WTC11 (cell line): ENCODE data around the gene ELMO1. TPM values are rescaled to one million over a fixed set of nuclear protein-coding genes. Genes with fewer than 3 reads are reported as not detected.
A peak's percentile ranks its signal among the peaks of the same experiment; 100 is the strongest.

Source experiments
- ATAC-seq: fragments of 200-7000 bp; cut with Tn5 transposase; 2 replicates; pipeline ENCODE4 v1.10.0; 2021; ENCODE audit warnings: mild to moderate bottlenecking, moderate library complexity
- CTCF ChIA-PET: fragments of 300-600 bp; sonication (Branson Sonifier 250); formaldehyde crosslinking; loops from one replicate; lab custom pipeline; 2021; ENCODE audit warnings: antibody characterized with exemption; lab: Charles Lee
- POLR2A ChIA-PET: fragments of 350-600 bp; sonication (Branson Sonifier 250); formaldehyde crosslinking; loops from one replicate; lab custom pipeline; 2021; ENCODE audit warnings: antibody characterized with exemption; lab: Charles Lee
- DNase-seq: peaks from one replicate; pipeline ENCODE4 v3.0.0; 2021; ENCODE audit warnings: low spot score
- H3K27ac Mint-ChIP-seq: 2 replicates; pipeline ENCODE4 v1.8.0; 2021; ENCODE audit warnings: mixed read lengths
- H3K27me3 Mint-ChIP-seq: 2 replicates; pipeline ENCODE4 v1.8.0; 2021; ENCODE audit warnings: low read depth, mild to moderate bottlenecking, moderate library complexity, mixed read lengths
- H3K36me3 Mint-ChIP-seq: 2 replicates; pipeline ENCODE4 v1.8.0; 2021; ENCODE audit warnings: mixed read lengths
- H3K4me1 Mint-ChIP-seq: 2 replicates; pipeline ENCODE4 v1.8.0; 2022; ENCODE audit warnings: mixed read lengths
- H3K4me3 Mint-ChIP-seq: 2 replicates; pipeline ENCODE4 v1.8.0; 2021; ENCODE audit warnings: mild to moderate bottlenecking, moderate library complexity, mixed read lengths
- H3K9me3 Mint-ChIP-seq: 2 replicates; pipeline ENCODE4 v1.8.0; 2021; ENCODE audit warnings: mixed read lengths
- ETV6 ChIP-seq: sonication (generic); formaldehyde crosslinking; IDR thresholded peaks from 2 replicates; pipeline ENCODE4 v1.8.1; 2022; ENCODE audit warnings: mild to moderate bottlenecking, missing genetic modification reagents
- FOXK1 ChIP-seq: sonication (generic); formaldehyde crosslinking; IDR thresholded peaks from 2 replicates; pipeline ENCODE4 v1.8.0; 2022; ENCODE audit warnings: mild to moderate bottlenecking, moderate library complexity, missing genetic modification reagents
- FOXP1 ChIP-seq: sonication (generic); formaldehyde crosslinking; IDR thresholded peaks from 2 replicates; pipeline ENCODE4 v1.8.0; 2022; ENCODE audit warnings: missing genetic modification reagents, mild to moderate bottlenecking, moderate library complexity, borderline replicate concordance
- JUN ChIP-seq: sonication (generic); formaldehyde crosslinking; IDR thresholded peaks from 2 replicates; pipeline ENCODE4 v1.8.0; 2023; ENCODE audit warnings: mild to moderate bottlenecking, missing genetic modification reagents
- NFYB ChIP-seq: sonication (generic); formaldehyde crosslinking; conservative IDR thresholded peaks from 2 replicates; pipeline ENCODE4 v1.8.0; 2022; ENCODE audit warnings: low read depth, missing genetic modification reagents
- SOX15 ChIP-seq: fragments of 250-450 bp; sonication (Bioruptor Pico); IDR thresholded peaks from 2 replicates; pipeline ENCODE4 v1.9.0; 2021; ENCODE audit warnings: mild to moderate bottlenecking
- SP1 ChIP-seq: sonication (generic); formaldehyde crosslinking; conservative IDR thresholded peaks from 2 replicates; pipeline ENCODE4 v1.8.1; 2022; ENCODE audit warnings: missing genetic modification reagents
- TEAD1 ChIP-seq: sonication (generic); formaldehyde crosslinking; IDR thresholded peaks from 2 replicates; pipeline ENCODE4 v1.8.0; 2022; ENCODE audit warnings: mild to moderate bottlenecking, missing genetic modification reagents
- ZNF121 ChIP-seq: sonication (generic); formaldehyde crosslinking; IDR thresholded peaks from 2 replicates; pipeline ENCODE4 v1.8.0; 2023; ENCODE audit warnings: missing genetic modification reagents
- ZNF232 ChIP-seq: sonication (generic); formaldehyde crosslinking; IDR thresholded peaks from 2 replicates; pipeline ENCODE4 v1.8.0; 2022; ENCODE audit warnings: mild to moderate bottlenecking, missing genetic modification reagents
- total RNA-seq: library from RNA; stranded (reverse); gene quantifications from 3 replicates; pipeline ENCODE4 v1.2.3, GENCODE V29; 2021
- TF ChIP-seq, protein P1 (sequence below): sonication (generic); formaldehyde crosslinking; IDR thresholded peaks from 2 replicates; pipeline ENCODE4 v1.8.0; 2022; ENCODE audit warnings: mild to moderate bottlenecking, missing genetic modification reagents
- TF ChIP-seq, protein P2 (sequence below): sonication (generic); formaldehyde crosslinking; IDR thresholded peaks from 2 replicates; pipeline ENCODE4 v1.8.1; 2022; ENCODE audit warnings: low read depth, mild to moderate bottlenecking, moderate library complexity, missing genetic modification reagents, borderline replicate concordance
- TF ChIP-seq, protein P3 (sequence below): fragments of 250-450 bp; sonication (Bioruptor Pico); IDR thresholded peaks from 2 replicates; pipeline ENCODE4 v1.8.0; 2021; ENCODE audit warnings: mild to moderate bottlenecking
- TF ChIP-seq, protein P4 (sequence below): sonication (generic); formaldehyde crosslinking; IDR thresholded peaks from 2 replicates; pipeline ENCODE4 v1.8.0; 2022; ENCODE audit warnings: mild to moderate bottlenecking, missing genetic modification reagents
- TF ChIP-seq, protein P5 (sequence below): sonication (generic); formaldehyde crosslinking; conservative IDR thresholded peaks from 2 replicates; pipeline ENCODE4 v1.8.1; 2022; ENCODE audit warnings: mild to moderate bottlenecking, missing genetic modification reagents
- TF ChIP-seq, protein P6 (sequence below): sonication (generic); formaldehyde crosslinking; IDR thresholded peaks from 2 replicates; pipeline ENCODE4 v1.8.1; 2023; ENCODE audit warnings: mild to moderate bottlenecking, missing genetic modification reagents, moderate library complexity
- TF ChIP-seq, protein P7 (sequence below): sonication (generic); formaldehyde crosslinking; IDR thresholded peaks from 2 replicates; pipeline ENCODE4 v1.8.0; 2022; ENCODE audit warnings: mild to moderate bottlenecking, missing genetic modification reagents
- TF ChIP-seq, protein P8 (sequence below): sonication (generic); formaldehyde crosslinking; IDR thresholded peaks from 2 replicates; pipeline ENCODE4 v1.8.1; 2022; ENCODE audit warnings: low read depth, missing genetic modification reagents, borderline replicate concordance
- TF ChIP-seq, protein P9 (sequence below): sonication (generic); formaldehyde crosslinking; IDR thresholded peaks from 2 replicates; pipeline ENCODE4 v1.8.0; 2023; ENCODE audit warnings: missing genetic modification reagents
- TF ChIP-seq, protein P10 (sequence below): sonication (generic); formaldehyde crosslinking; IDR thresholded peaks from 2 replicates; pipeline ENCODE4 v1.8.1; 2022; ENCODE audit warnings: mild to moderate bottlenecking, moderate library complexity, missing genetic modification reagents
- TF ChIP-seq, protein P11 (sequence below): sonication (generic); formaldehyde crosslinking; IDR thresholded peaks from 2 replicates; pipeline ENCODE4 v1.8.1; 2023; ENCODE audit warnings: mild to moderate bottlenecking, missing genetic modification reagents

Gene ELMO1
- total RNA-seq, 1 experiment from 2014 or later: 19.4 TPM

DNA sequence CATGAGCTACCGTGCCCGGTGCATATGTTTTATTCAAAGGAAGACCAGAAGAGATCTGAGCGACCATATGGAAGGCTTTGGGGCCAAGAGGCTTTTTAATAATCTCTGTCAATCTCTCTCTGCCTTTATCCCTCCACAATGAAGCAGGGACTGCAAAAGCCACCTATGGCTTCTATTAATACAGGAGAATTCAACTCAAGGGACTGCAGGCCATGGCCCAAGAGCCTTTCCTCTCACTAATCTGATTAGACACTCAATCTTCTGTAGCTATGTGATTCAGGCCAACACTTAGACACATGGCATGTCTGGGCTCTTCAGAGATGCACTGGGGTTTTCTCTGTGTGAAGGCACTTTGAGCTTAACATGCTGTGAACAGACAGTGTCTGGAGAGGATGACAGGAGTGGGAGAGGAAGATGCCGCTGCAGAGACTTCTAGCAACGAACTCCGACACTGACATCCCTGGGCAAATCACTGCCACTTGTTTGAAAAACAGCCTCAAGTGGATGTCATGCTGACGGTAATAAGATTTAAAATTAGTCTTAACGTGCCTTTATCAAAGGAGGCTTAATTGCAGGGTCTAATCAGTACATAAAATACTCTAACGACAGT lies 609.9 kb downstream of the ELMO1 start:
- H3K9me3 Mint-ChIP-seq: peaks cover 13% of the 10 kb centered on the region
- DNase-seq (no peak), ATAC-seq (no peak)
- H3K4me1 Mint-ChIP-seq: peaks cover 3% of the 10 kb centered on the region
- H3K36me3 Mint-ChIP-seq: no peaks in the 10 kb centered on the region
- CTCF ChIA-PET: no interaction called here
- no peak overlapping the region for H3K4me3 Mint-ChIP-seq
- POLR2A ChIA-PET: no interaction called here
- TF ChIP-seq TEAD1 (no peak), FOXP1 (CRISPR knock-in tag) (no peak), NFYB (CRISPR knock-in tag) (no peak), SP1 (CRISPR knock-in tag) (no peak), ZNF232 (CRISPR knock-in tag) (no peak), FOXK1 (CRISPR knock-in tag) (no peak), ETV6 (CRISPR knock-in tag) (no peak)
- TF ChIP-seq, protein P1, sequence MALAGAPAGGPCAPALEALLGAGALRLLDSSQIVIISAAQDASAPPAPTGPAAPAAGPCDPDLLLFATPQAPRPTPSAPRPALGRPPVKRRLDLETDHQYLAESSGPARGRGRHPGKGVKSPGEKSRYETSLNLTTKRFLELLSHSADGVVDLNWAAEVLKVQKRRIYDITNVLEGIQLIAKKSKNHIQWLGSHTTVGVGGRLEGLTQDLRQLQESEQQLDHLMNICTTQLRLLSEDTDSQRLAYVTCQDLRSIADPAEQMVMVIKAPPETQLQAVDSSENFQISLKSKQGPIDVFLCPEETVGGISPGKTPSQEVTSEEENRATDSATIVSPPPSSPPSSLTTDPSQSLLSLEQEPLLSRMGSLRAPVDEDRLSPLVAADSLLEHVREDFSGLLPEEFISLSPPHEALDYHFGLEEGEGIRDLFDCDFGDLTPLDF (CRISPR knock-in tag): no peak
- TF ChIP-seq, protein P2, sequence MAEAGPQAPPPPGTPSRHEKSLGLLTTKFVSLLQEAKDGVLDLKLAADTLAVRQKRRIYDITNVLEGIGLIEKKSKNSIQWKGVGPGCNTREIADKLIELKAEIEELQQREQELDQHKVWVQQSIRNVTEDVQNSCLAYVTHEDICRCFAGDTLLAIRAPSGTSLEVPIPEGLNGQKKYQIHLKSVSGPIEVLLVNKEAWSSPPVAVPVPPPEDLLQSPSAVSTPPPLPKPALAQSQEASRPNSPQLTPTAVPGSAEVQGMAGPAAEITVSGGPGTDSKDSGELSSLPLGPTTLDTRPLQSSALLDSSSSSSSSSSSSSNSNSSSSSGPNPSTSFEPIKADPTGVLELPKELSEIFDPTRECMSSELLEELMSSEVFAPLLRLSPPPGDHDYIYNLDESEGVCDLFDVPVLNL (CRISPR knock-in tag): no peak
- TF ChIP-seq, protein P3, sequence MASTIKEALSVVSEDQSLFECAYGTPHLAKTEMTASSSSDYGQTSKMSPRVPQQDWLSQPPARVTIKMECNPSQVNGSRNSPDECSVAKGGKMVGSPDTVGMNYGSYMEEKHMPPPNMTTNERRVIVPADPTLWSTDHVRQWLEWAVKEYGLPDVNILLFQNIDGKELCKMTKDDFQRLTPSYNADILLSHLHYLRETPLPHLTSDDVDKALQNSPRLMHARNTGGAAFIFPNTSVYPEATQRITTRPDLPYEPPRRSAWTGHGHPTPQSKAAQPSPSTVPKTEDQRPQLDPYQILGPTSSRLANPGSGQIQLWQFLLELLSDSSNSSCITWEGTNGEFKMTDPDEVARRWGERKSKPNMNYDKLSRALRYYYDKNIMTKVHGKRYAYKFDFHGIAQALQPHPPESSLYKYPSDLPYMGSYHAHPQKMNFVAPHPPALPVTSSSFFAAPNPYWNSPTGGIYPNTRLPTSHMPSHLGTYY (CRISPR knock-in tag): no peak
- TF ChIP-seq, protein P4, sequence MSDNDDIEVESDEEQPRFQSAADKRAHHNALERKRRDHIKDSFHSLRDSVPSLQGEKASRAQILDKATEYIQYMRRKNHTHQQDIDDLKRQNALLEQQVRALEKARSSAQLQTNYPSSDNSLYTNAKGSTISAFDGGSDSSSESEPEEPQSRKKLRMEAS (CRISPR knock-in tag): no peak
- TF ChIP-seq, protein P5, sequence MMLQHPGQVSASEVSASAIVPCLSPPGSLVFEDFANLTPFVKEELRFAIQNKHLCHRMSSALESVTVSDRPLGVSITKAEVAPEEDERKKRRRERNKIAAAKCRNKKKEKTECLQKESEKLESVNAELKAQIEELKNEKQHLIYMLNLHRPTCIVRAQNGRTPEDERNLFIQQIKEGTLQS (CRISPR knock-in tag): no peak
- TF ChIP-seq, protein P6, sequence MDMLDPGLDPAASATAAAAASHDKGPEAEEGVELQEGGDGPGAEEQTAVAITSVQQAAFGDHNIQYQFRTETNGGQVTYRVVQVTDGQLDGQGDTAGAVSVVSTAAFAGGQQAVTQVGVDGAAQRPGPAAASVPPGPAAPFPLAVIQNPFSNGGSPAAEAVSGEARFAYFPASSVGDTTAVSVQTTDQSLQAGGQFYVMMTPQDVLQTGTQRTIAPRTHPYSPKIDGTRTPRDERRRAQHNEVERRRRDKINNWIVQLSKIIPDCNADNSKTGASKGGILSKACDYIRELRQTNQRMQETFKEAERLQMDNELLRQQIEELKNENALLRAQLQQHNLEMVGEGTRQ (CRISPR knock-in tag): no peak
- no peaks in the 10 kb centered on the region for H3K27me3 Mint-ChIP-seq
- H3K27ac Mint-ChIP-seq: no peak overlapping the region

DNA sequence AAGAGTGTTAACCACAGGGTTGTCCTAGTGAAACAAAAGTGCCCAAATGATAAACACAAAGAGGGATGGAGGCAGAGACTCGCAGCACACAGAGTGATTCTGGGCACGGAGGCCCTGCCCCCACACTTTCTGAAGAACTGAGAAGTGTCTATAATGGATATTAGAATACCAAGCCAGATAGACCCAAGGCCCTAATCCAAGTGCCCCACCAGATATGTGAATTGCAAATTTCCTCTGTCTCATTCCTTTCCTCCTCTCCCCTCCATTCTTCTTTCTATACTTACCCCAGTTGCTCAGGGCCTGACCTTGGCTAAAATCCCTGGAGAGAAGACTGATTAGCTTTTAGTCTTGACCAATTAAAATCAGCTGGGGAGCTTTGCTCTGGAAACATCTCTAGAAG lies 617.6 kb downstream of the ELMO1 start:
- ATAC-seq (peak; percentile 43; the same call in 1 of the 2 replicates), DNase-seq (no peak)
- H3K36me3 Mint-ChIP-seq: 0 out of 2 replicates have a peak, but pooled peaks cover 7% of the 10 kb centered on the region
- H3K27ac Mint-ChIP-seq: no peak overlapping the region
- ChIA-PET CTCF (no interaction called here), POLR2A (no interaction called here)
- TF ChIP-seq, protein P7, sequence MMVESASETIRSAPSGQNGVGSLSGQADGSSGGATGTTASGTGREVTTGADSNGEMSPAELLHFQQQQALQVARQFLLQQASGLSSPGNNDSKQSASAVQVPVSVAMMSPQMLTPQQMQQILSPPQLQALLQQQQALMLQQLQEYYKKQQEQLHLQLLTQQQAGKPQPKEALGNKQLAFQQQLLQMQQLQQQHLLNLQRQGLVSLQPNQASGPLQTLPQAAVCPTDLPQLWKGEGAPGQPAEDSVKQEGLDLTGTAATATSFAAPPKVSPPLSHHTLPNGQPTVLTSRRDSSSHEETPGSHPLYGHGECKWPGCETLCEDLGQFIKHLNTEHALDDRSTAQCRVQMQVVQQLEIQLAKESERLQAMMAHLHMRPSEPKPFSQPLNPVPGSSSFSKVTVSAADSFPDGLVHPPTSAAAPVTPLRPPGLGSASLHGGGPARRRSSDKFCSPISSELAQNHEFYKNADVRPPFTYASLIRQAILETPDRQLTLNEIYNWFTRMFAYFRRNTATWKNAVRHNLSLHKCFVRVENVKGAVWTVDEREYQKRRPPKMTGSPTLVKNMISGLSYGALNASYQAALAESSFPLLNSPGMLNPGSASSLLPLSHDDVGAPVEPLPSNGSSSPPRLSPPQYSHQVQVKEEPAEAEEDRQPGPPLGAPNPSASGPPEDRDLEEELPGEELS (CRISPR knock-in tag): no peak
- TF ChIP-seq, protein P8, sequence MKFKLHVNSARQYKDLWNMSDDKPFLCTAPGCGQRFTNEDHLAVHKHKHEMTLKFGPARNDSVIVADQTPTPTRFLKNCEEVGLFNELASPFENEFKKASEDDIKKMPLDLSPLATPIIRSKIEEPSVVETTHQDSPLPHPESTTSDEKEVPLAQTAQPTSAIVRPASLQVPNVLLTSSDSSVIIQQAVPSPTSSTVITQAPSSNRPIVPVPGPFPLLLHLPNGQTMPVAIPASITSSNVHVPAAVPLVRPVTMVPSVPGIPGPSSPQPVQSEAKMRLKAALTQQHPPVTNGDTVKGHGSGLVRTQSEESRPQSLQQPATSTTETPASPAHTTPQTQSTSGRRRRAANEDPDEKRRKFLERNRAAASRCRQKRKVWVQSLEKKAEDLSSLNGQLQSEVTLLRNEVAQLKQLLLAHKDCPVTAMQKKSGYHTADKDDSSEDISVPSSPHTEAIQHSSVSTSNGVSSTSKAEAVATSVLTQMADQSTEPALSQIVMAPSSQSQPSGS (CRISPR knock-in tag): no peak
- TF ChIP-seq, protein P9, sequence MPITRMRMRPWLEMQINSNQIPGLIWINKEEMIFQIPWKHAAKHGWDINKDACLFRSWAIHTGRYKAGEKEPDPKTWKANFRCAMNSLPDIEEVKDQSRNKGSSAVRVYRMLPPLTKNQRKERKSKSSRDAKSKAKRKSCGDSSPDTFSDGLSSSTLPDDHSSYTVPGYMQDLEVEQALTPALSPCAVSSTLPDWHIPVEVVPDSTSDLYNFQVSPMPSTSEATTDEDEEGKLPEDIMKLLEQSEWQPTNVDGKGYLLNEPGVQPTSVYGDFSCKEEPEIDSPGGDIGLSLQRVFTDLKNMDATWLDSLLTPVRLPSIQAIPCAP: no peak
- TF ChIP-seq SOX15 (CRISPR knock-in tag) (no peak), JUN (no peak), ZNF121 (no peak), SP1 (CRISPR knock-in tag) (no peak)
- TF ChIP-seq, protein P10, sequence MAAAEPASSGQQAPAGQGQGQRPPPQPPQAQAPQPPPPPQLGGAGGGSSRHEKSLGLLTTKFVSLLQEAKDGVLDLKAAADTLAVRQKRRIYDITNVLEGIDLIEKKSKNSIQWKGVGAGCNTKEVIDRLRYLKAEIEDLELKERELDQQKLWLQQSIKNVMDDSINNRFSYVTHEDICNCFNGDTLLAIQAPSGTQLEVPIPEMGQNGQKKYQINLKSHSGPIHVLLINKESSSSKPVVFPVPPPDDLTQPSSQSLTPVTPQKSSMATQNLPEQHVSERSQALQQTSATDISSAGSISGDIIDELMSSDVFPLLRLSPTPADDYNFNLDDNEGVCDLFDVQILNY: no peak
- TF ChIP-seq, protein P11, sequence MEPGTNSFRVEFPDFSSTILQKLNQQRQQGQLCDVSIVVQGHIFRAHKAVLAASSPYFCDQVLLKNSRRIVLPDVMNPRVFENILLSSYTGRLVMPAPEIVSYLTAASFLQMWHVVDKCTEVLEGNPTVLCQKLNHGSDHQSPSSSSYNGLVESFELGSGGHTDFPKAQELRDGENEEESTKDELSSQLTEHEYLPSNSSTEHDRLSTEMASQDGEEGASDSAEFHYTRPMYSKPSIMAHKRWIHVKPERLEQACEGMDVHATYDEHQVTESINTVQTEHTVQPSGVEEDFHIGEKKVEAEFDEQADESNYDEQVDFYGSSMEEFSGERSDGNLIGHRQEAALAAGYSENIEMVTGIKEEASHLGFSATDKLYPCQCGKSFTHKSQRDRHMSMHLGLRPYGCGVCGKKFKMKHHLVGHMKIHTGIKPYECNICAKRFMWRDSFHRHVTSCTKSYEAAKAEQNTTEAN: no peak
- peaks cover 13% of the 10 kb centered on the region for H3K4me1 Mint-ChIP-seq
- no peak overlapping the region for H3K4me3 Mint-ChIP-seq
- H3K9me3 Mint-ChIP-seq: peaks cover 24% of the 10 kb centered on the region
- H3K27me3 Mint-ChIP-seq: no peaks in the 10 kb centered on the region; the same call in 1 of the 2 replicates
